GM18517 (cell line): ENCODE data around the gene UBAP2.

Source experiments
- ATAC-seq: cut with Tn5 transposase; IDR thresholded peaks from one replicate; pipeline ENCODE4 v1.9.1; 2021; ENCODE audit warnings: mild to moderate bottlenecking, moderate library complexity; ENCODE audit not compliant: unreplicated experiment

Gene UBAP2

DNA sequence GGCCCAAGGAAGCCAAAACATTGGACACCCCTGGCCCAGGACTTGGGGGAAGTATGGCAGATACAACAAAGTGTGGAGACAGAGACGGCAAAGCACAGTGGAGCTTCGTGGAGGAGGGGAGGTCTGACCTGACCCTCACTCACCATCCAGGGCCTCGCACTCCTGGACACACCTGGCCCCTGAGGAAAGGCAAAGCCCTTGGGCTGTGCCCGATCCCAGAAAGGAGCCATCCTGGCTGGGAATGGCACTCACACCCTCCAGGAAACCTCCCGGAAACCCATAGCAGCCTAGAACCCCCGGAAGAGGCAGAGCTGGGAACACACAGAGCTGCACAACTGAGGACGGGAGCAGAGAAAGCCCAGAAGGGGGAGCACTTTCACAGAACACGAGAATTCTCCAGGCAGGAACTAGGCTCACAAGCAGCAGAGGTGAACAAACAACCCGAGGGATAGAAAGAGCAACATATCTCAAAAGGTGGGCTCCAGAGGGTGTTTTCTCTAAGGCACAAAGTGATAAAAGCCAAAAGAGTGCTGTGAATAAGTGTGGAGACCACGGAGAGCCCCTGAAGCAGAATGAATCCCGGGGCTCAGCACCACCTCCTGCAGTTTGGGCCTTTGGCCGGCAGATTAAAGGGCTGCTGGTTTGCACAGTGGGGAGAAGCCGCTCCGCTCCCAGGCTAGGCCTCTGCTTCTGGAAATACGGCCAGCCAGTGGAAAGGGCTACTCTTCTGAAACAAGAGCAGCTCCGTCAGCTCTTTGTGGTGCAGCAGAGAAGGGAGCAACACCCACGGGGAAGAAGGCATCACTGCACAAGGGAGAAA lies 123.5 kb downstream of the UBAP2 start:
- no peak for ATAC-seq

DNA sequence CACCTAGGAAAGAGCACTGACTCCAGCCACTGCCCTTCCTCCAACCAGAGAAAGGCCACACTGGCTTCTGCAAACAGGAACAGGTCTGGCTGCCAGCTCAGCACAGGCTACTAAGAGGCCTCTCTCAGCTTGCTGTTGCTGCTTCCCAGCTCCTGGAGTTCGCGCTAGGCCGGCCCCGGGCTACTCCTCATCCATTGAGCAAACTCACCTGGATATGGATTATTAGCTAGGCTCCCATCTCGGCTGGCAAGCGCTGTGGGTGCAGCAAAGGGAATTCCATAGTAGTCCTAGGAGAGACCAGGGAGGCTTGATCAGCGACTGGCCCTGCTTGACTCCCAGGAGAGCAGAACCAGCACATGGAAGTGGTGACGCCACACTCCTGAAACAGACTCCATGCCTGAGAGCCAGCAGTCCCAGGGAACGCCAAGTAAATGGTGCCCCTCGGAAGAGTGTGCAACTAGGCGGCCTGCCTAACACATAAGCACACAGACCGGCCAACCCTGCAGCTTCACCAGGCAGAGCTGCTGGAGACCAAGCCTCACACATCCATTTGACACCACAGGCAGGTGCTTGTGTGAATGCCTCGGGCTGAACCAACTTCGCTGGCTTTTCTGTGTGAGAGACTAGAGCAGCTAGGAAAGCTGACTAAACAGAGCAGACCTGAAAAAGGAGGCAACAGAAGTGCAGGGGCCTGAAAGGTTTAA lies 124.5 kb downstream of the UBAP2 start:
- no peak for ATAC-seq

DNA sequence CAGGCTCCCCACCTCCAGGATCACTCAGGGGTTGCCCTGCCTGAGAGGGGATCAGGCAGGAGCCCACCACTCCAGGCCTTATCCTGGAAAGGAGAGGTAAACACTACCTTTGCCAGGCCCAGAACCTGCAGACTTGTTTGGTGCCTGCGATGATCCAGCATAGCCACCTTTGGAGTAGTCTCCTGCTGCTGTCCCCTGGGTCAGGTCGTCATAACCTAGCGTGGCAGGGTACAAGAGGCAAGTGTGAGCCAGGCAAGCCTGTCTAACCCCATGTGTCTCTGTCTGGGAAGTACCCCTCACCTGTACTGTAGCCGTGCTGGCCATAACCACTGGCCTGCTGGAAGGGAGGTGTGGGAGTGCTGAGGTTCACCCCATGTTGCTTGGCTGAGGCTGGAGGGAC lies 125.6 kb downstream of the UBAP2 start:
- no peak for ATAC-seq

DNA sequence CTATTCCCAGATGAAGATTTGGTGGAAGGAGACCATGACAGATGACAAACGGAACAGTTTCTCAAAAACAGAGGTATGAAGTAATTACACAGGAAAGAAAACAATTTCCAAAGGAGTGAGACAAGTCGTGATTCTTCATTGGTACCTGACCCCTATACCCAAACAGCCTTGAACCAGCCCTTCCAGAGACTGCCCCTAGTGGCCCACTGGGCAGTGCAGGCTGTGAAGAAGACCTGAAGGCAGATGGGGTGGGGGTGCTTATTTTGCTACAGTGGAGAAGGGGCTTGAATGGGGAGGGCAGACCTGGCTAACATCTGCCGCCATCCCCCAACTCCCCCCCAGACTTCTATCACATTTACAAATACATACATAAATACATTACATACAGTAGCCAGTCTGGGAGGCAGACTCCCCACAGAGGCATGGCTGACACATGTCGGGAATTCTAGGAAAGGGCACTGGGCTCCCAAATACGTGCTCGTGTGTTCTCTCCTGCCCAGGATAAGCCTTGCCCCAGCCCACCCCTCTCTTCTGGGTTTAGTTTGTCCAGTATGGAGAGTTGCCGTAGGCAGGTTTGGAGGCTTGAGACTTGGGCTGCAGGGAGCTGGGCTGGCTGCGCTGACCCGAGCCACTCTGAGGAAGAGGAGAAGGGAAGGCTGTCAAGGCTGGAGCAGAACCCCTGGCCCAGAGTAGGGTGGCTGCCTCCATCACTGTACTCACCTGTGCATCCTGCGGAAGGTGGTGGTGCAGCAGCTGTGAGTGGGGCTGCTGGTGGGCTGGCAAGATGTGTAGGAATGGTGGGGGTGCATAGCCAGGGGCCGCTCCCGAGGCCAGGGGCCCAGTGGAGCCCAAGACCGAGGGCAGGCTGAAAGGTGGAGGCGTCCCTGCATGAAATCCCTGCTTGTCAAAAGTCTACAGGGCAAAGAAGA lies 126.5 kb downstream of the UBAP2 start:
- ATAC-seq = no peak

DNA sequence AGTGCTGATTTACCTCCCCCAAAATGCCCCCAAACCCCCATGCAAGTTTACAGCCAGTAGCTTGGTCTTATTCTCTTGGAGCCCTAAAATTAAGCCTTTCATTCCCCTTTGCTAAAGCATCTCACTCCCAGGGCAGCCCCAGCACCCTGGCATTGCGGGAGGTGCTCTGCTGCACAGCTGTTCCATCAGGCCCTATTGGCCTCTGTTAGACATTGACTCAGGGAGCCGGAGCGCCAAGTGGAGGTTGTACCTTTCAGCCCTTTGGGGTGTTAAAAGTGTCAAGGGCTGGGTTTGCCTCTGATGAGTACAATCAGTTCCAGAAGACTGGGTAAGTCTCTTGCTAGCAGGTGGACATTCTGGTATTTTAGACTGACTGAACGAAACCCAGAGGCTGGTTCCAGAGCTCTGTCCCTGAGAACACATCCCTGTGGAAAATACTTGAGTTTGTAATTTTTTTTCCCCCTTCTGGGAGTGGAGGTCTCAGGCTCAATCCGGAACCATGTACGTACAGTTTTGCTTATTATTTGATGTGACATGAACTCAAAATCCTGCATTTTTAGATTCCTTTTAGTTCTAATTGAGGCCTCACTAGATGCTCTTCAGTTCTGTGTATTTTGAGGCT lies 129.3 kb downstream of the UBAP2 start:
- no peak for ATAC-seq

DNA sequence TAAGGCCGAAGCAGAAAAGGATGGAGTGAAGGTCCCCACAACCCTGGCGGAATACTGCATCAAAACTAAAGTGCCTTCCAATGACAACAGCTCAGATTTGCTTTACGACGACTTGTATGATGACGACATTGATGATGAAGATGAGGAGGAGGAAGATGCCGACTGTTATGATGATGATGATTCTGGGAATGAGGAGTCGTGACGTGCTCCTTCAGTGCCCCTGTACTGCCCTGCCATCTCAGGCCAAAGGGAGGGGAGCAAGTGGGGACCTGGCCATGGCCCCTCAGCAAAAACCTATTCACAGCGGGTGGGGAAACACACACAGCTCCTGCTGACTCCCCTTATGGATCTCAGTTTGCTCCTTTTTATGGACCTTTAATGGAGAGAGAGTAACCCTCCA lies 131.7 kb downstream of the UBAP2 start:
- ATAC-seq = no peak

DNA sequence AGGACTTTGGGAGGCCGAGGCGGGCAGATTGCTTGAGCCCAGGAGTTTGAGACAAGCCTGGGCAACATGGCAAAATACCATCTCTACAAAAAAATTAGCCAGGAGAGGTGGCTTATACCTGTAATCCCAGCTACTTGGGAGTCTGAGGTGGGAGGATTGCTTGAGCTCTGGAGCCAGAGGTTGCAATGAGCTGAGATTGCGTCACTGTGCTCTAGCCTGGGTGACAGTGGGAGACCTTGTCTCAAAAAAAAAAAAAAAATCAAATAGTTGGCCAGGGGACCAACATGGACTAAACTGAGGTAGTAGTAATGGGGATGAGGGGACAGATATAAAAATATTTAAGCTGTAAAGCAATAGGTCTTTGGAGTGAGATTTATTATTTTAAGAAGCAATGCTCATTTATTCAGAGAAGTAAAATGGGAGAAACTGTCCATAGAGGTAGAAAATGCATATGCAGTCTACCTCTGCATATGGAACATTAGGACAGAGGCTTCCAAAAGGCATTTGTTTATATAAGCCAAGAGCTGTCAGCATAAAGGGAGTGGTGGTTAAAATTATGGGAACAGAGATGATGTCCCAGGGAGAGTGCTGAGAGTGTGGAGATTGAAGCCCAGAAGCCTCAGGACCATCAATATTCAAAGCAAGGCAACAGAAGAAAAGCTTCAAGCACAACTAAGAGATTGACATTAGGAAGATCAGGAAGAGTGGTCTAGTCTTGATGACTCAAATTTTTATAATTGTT lies 133.6 kb downstream of the UBAP2 start:
- no peak for ATAC-seq

DNA sequence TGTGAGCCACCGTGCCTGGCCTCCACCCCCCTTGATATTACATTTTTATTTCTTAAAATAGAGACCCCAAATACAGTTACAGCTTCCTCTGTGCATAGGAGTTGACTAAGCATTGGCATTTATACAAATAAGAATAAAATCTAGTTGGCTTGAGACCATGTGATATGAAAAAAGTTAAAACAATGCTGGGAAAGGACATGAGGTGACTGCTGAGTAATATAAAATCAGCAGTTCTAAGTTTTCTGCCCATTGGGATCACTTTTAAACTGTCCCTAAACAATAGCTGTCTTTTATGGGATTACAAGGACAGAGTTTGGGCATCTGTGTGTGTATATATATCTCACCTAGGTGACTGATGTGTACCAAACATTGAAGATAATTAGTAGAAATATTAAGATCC lies 135.1 kb downstream of the UBAP2 start:
- ATAC-seq = no peak

DNA sequence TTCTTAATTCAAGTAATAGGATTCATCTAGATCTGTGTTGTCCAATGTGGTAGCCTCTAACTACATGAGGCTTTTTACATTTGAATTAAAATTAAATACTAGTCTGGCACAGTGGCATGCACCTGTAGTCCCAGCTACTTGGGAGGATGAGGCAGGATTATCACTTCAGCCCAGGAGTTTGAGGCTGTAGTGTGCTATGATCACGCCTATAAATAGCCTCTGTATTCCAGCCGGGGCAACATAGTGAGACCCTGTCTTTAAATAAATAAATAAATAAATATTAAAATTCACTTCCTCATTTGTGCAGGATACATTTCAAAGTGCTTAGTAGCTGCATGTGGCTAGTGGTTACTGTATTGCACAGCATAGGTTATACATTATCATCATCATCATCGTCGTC lies 139.9 kb downstream of the UBAP2 start:
- no peak for ATAC-seq

DNA sequence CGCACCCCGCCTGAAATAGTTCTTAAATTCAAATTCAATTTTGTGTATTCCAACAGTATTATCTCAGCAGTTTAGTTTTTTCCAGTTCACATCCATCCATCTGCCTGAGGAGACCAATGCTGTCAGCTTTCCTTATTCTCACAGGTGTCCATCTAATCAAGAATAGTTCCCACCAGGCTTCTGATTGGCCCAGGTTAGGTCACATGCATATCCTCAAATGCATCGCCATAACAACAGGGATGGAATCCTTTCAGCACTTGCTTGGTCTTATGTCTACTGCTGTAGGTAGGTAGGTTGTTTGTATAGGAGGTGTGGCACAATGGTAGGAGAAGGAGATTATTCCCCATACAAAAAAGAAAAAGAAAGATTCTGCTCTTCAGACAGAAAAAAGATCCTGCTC lies 140.6 kb downstream of the UBAP2 start:
- no peak for ATAC-seq

DNA sequence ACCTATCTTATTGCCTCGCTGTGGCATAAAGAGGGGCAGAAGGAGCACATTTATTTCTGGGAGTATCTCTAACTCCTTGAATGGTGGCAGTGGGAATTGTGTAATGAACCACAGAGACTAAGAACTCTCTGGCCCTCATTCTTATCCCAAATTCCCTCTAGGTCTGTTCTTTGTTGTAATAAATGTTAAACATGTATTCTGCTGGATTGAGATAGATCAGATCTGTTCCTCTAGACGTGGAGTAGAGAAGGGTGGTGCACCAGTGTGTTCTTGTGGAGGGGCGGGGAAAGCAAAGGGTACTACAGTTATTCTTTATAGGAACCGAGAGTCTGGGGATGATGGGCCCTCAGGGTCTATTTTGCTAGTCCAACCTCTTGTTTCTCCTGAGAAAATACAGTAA lies 141.3 kb downstream of the UBAP2 start:
- ATAC-seq = no peak

DNA sequence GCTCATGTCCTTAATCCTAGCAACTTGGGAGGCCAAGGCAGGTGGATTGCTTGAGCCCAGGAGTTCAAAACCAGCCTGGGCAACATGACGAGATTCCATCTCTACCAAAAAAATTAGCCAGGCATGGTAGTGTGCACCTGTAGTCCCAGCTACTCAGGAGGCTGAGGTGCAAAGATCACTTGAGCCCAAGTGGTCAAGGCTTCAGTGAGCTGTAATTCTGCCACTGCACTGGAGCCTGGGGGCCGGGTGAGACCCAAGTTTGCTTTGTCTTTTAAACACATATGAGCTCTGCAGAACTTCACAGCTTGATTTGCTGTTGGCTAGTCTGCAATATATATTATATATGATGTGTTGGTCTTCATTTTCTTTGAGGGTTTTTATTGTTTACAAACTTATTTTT lies 141.9 kb downstream of the UBAP2 start:
- ATAC-seq = no peak

DNA sequence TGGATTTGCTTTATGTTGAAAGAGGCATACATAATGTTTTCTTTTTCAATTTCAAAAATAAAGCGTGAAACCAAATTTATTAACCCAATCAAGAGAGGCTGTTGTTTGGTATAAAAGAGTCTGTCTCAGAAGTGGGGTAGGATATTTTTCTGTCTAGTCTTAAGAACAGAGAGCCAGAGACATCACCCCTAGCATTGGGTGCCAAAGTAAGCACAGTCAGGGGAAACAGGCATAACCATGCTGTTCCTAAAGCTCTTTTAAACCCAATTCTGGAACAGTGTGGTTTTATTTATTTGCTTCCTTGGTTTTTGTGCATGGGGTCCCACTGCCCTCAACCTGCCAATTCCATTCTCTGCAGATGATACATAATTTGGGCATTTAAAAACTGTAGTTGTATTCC lies 143.6 kb downstream of the UBAP2 start:
- ATAC-seq = no peak

DNA sequence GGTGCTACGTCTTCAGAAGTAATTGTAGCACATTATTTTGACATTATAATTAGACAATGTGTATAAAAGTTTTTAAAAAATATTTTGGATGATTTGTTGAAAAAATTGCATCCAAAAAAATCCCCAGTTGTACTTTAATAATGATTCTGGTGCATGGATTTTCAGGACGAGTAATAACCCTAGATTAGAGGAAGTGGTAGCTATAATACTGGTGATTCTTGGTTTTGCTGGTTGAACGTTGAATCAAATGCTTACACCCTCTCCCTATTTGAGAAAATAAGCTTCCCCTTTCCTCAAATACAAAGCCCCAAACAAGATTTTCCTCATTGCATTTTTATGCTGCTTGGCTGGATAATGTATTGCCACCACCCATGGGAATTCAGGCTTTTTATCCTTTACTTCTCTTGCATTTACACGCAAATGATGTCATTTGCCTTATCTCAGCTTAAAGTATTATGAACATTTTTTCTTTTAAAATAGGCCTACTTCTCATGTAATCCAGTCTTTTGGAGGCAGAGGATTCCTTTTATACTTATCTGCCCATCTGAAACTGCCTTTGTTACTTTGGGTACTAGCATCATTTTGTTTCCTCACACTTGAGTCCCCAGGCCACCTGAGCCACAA lies 145.4 kb downstream of the UBAP2 start:
- ATAC-seq = no peak

DNA sequence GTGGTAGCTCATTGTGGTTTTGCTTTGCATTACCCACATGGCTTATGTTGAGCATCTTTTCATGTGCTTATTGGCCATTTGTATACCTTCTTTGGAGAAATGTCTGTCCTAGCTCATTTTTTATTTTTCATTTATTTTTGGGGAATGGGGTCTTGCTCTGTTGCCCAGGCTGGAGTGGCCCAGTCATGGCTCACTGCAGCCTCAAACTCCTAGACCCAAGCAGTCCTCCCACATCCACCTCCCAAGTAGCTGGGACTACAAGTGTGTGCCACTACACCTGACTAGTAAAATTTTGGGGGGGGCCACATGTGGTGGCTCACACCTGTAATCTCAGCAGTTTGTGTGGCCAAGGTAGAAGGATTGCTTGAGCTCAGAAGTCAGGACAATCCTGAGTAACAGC lies 154.4 kb downstream of the UBAP2 start:
- no peak for ATAC-seq

DNA sequence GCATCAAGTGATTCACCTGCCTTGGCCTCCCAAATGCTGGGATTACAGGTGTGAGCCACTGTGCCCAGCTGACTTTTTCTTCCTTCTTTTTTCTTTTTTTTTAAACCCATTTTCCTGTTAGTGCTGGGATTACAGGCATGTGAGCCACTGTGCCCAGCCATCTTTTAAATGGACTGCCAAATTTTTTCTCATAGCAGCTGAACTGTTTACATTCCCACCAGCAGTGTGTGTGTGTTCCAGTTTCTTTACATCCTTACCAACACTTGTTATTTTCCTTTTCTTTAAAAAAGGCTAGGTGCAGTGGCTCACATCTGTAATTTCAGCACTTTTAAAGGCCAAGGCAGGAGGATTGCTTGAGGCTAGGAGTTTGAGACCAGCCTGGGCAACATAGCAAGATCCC lies 154.8 kb downstream of the UBAP2 start:
- ATAC-seq = no peak

DNA sequence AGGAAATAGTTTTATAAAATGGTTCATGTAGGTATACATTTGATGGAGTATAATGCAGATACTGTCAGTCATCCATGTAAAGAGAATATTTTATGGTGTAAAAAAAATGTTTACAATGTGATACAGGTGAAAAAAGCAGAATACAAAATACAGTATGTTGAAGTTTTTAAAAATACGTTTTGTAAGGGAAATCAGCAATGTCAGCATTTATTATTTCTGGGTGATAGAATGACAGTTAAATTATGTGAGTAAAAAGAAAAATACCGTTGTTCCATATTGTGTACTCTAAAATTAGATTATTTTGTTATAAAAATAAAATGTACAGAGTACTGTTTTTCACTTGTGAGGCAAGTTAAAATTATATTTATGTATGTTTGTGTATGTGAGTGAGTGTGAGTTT lies 162.7 kb downstream of the UBAP2 start:
- no peak for ATAC-seq

DNA sequence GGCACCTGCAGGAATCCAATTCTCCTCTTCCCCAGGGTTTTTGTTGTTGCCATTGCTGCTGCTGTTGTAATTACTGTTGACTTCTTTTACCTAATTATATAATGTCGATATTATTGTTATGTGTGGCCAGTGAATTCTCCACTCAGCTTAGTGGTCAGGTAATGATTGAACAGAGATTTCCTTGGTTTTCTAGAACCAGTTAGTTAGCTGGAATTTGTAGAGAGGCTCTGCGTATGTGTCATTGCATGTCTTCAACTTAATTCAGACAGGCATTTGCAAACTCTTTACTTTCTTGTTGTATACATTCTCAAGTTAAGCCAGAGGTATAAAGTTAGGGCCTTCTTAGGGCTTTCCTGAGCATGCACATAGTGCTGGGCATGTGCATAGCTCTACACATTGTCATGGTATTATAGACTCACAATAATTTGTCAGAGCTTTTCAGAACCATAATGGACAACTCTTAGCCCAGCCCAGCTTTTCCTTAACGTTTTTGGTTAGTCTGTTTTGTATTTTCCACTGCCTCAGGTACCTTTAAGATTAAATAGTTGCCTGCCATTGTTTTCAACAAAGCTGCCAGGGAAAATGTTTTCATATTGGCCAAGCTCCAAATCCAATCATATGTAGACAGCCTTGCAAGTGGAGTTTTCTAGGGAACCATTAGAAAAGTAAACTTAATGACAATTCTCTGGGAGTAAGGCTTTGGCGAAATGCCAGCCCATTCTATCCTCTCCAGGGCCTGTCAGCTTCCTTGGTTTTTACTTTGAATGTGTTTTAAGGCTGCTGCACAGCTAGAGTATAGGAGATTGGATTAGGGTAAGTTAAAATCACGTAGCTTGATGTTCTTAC lies 163.6 kb downstream of the UBAP2 start:
- ATAC-seq = no peak

DNA sequence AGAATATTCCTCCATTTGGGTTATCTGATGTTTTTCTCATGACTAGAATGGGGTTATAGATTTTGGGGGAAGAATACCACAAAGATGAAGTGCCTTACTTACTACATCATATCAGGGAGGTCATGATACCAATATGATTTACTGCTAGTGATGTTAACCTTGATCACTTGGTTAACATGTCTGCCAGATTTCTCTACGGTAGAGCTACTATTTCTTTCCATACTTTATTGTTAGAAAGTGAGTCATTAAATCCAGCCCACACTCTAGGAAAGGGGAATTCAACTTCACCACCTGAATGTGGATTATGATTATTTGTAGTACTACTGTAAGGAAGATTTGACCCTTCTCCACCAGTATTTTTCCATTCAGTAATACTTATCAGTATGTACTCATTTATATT lies 167.1 kb downstream of the UBAP2 start:
- ATAC-seq = no peak
